Panc1 (cell line): ENCODE measurements around the gene VWA5B2. TPM values are rescaled to one million over a fixed set of nuclear protein-coding genes. Genes with fewer than 3 reads are reported as not detected.

ENCODE experiments used
- ATAC-seq: fragments of 200-7000 bp; cut with Tn5 transposase; 2 replicates; pipeline ENCODE4 v1.9.1; 2020; ENCODE audit warnings: mild to moderate bottlenecking, moderate library complexity
- BruUV-seq: library from RNA; stranded (reverse); fragments of 400-500 nt; replicated peaks from 2 replicates; lab custom pipeline; 2021; lab: Mats Ljungman, UMichigan
- CTCF ChIA-PET: fragments of 300-600 bp; sonication (Branson Sonifier 250); formaldehyde crosslinking; loops from one replicate; lab custom pipeline; 2022; ENCODE audit warnings: antibody characterized with exemption; lab: Charles Lee
- POLR2A ChIA-PET: fragments of 300-600 bp; sonication (Branson Sonifier 250); formaldehyde crosslinking; loops from one replicate; lab custom pipeline; 2022; ENCODE audit warnings: antibody characterized with exemption; lab: Charles Lee
- DNase-seq: peaks from one replicate; pipeline ENCODE4 v3.0.0-alpha.2; 2010; ENCODE audit warnings: low read depth, low spot score
- H3K27ac ChIP-seq: 2 replicates; pipeline ENCODE4 v1.5.1; 2011; ENCODE audit warnings: mild to moderate bottlenecking, low read length, inconsistent platforms
- H3K27me3 ChIP-seq: fragments of 200-500 bp; sonication (Bioruptor generic); 2 replicates; pipeline ENCODE4 v1.6.0; 2014; ENCODE audit warnings: low read length, inconsistent platforms; ENCODE audit not compliant: control insufficient read depth, insufficient read depth
- H3K36me3 ChIP-seq: fragments of 200-500 bp; sonication (Bioruptor generic); 2 replicates; pipeline ENCODE4 v1.5.1; 2014; ENCODE audit warnings: inconsistent platforms, mild to moderate bottlenecking, low read length, moderate library complexity; ENCODE audit not compliant: control insufficient read depth, insufficient read depth
- H3K4me1 ChIP-seq: 2 replicates; pipeline ENCODE4 v1.5.1; 2011; ENCODE audit warnings: inconsistent platforms, mild to moderate bottlenecking, low read length, moderate library complexity; ENCODE audit not compliant: control insufficient read depth, insufficient read depth
- H3K4me3 ChIP-seq, 2 experiments: 2 replicates each; pipeline ENCODE4 v1.5.1; 2011 to 2012; ENCODE audit warnings: low read depth in 2 of 2, low read length in 2 of 2, mild to moderate bottlenecking in 2 of 2, inconsistent platforms in 1 of 2, moderate library complexity in 1 of 2
- H3K9me3 ChIP-seq: fragments of 200-500 bp; sonication (Bioruptor generic); 2 replicates; pipeline ENCODE4 v1.5.1; 2014; ENCODE audit warnings: low read depth, mild to moderate bottlenecking, inconsistent platforms, low read length, moderate library complexity; ENCODE audit not compliant: control insufficient read depth, insufficient read depth
- CTCF ChIP-seq: fragments of 450-650 bp; IDR thresholded peaks from 2 replicates; pipeline ENCODE4 v1.5.1; 2017; ENCODE audit warnings: mild to moderate bottlenecking
- POLR2AphosphoS5 ChIP-seq: IDR thresholded peaks from 2 replicates; pipeline ENCODE4 v1.6.1; 2012; ENCODE audit warnings: mild to moderate bottlenecking, low read depth, low read length, moderate library complexity
- REST ChIP-seq, 2 experiments: IDR thresholded peaks; 2 replicates each; pipeline ENCODE4 v1.6.1; 2011 to 2012; ENCODE audit warnings: low read depth in 2 of 2, control low read depth in 1 of 2, low read length in 1 of 2, mild to moderate bottlenecking in 1 of 2, moderate library complexity in 1 of 2; ENCODE audit not compliant: insufficient read depth in 1 of 2
- SIN3A ChIP-seq: IDR thresholded peaks from 2 replicates; pipeline ENCODE4 v1.6.1; 2012; ENCODE audit warnings: low read depth, mild to moderate bottlenecking, low read length, moderate library complexity, borderline replicate concordance; ENCODE audit not compliant: insufficient read depth
- TCF7L2 ChIP-seq: IDR thresholded peaks from 2 replicates; pipeline ENCODE4 v1.6.1; 2011; ENCODE audit warnings: mild to moderate bottlenecking, low read depth, low read length, inconsistent platforms
- in situ Hi-C: cut with HindIII; loops from 2 replicates; pipeline ENCODE4 v1.10.0; 2016; ENCODE audit warnings: low sequenced_read_pairs, low pct_unique_long_range_greater_than_20kb
- intact Hi-C: fragments of 100-400 bp; cut with micrococcal nuclease; formaldehyde crosslinking; loops from one replicate; pipeline ENCODE4 v1.10.0; 2022; ENCODE audit not compliant: unreplicated experiment
- total RNA-seq: library from RNA; stranded (reverse); gene quantifications from one replicate; pipeline ENCODE4 v1.2.1, GENCODE V29; 2021; ENCODE audit not compliant: unreplicated experiment

The VWA5B2 gene
- total RNA-seq, 1 experiment from 2014 or later, result 0.28 TPM

DNA sequence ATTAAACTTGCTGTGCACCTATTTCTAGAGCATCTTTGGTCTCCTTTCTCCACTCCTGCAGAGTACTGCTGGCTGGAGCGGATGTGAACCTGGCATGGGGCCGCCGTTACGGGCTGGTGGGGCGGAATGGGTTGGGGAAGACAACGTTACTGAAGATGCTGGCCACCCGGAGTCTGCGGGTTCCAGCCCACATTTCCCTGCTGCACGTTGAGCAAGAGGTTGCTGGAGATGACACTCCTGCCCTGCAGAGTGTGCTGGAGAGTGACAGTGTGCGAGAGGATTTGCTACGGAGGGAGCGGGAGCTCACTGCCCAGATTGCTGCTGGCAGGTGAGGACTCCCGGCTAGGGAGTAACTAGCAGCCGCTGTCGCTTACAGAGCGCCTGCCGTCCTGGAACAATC is 41.3 kb upstream of the VWA5B2 start:
- Histone ChIP-seq H3K4me1 (peaks cover 15% of the 10 kb centered on the region), H3K36me3 (peaks cover 28% of the 10 kb centered on the region)

DNA sequence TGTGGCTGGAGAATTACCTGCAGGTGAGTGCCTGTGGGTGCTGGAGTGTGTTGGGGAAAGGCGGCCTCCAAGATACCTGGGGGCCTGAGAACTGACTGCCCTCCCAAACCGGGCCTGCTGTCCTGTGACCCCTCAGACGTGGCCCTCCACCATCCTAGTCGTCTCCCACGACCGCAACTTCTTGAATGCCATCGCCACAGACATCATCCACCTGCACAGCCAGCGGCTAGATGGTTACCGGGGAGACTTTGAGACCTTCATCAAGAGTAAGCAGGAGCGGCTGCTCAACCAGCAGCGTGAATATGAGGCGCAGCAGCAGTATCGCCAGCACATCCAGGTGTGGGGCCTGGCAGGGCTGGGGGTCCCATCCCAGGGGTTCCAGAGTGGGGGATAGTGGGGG is 40.0 kb upstream of the VWA5B2 start:
- H3K36me3 ChIP-seq, result peaks cover 36% of the 10 kb centered on the region
- H3K4me3 ChIP-seq, result no peak overlapping the region
- peaks cover 15% of the 10 kb centered on the region for H3K4me1 ChIP-seq
- DNase-seq, result no peak
- ChIA-PET CTCF (no interaction called here), POLR2A (no interaction called here)
- in situ Hi-C loops, result no loop called here
- BruUV-seq, result no TSS peak
- no peak overlapping the region for H3K27ac ChIP-seq
- intact Hi-C loops, result no loop called here
- no peak for TF ChIP-seq REST (IDR thresholded peaks at IDR 0.05; ENCODE audit: insufficient read depth in 1 of 2, low read depth in 2 of 2, low read length in 1 of 2)
- no peak for TF ChIP-seq TCF7L2
- no peak for TF ChIP-seq CTCF
- no peak for TF ChIP-seq SIN3A
- no peak for TF ChIP-seq POLR2AphosphoS5
- no peaks in the 10 kb centered on the region for H3K9me3 ChIP-seq
- no peaks in the 10 kb centered on the region for H3K27me3 ChIP-seq
- ATAC-seq, result no peak

More for the DNA sequence above, 41.3 kb upstream of the VWA5B2 start:
- BruUV-seq, result no TSS peak
- Histone ChIP-seq H3K9me3 (no peaks in the 10 kb centered on the region), H3K27ac (no peak overlapping the region), H3K4me3 (no peak overlapping the region), H3K27me3 (no peaks in the 10 kb centered on the region)
- TF ChIP-seq REST (IDR thresholded peaks at IDR 0.05; ENCODE audit: insufficient read depth in 1 of 2, low read depth in 2 of 2, low read length in 1 of 2), result no peak
- no peak for TF ChIP-seq POLR2AphosphoS5
- TF ChIP-seq CTCF, result no peak
- no peak for TF ChIP-seq SIN3A
- no peak for TF ChIP-seq TCF7L2
- ATAC-seq (no peak), DNase-seq (no peak)
- in situ Hi-C loops (no loop called here), intact Hi-C loops (no loop called here)
- ChIA-PET CTCF (no interaction called here), POLR2A (no interaction called here)
